ENCODE data around the gene KRABD2.

KRABD2 gene

DNA sequence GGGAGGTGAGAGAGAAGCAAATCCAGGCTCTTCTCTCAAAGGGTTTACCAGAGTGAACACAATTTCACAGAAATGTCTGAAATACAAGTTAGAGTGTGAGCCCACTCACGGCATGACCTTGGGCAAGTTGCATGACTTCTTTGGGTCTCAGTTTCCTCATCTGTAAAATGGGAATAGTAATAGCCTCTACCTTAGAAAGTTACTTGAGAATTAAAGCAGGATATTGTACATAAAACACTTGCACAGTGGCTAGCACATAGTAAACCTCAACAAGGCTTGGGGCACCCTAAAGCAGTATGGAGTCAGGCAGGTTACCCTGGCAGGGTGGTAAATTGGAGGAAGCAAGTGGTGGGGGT, 34.4 kb upstream of the KRABD2 start:
- peaks cover 0 to 9% (median 8%) of the 10 kb centered on the region in 4 donors for H3K4me1 ChIP-seq (ENCODE audit: control insufficient read depth in 4 of 4, insufficient read depth in 4 of 4, low read length in 3 of 4)
- no peak overlapping the region for H3K27ac ChIP-seq (ENCODE audit: low read depth in 1 of 2, low read length in 2 of 2)
- H3K9me3 ChIP-seq (ENCODE audit: control insufficient read depth in 4 of 4, low read length in 3 of 4): no peaks in the 10 kb centered on the region
- H3K36me3 ChIP-seq (ENCODE audit: control insufficient read depth in 4 of 4, insufficient read depth in 3 of 4, low read depth in 1 of 4, low read length in 3 of 4): no peaks in the 10 kb centered on the region
- H3K9ac ChIP-seq (ENCODE audit: low read depth in 1 of 2, low read length in 2 of 2): no peak overlapping the region
- 92% methylated on average over 1 of the region's 1 CpG for WGBS
- no peak overlapping the region for H3K4me3 ChIP-seq (ENCODE audit: low read depth in 1 of 3, low read length in 3 of 3)
- DNase-seq (ENCODE audit: low spot score): no peak
- H3K27me3 ChIP-seq (ENCODE audit: control insufficient read depth in 4 of 4, insufficient read depth in 4 of 4, low read length in 3 of 4): no peaks in the 10 kb centered on the region
- TF ChIP-seq HNF4A (conservative IDR thresholded peaks at IDR 0.05) (no peak), HNF4G (IDR thresholded peaks at IDR 0.05) (no peak), TAF1 (conservative IDR thresholded peaks at IDR 0.05) (no peak), ZBTB33 (IDR thresholded peaks at IDR 0.05) (no peak), SP1 (IDR thresholded peaks at IDR 0.05) (no peak), YY1 (IDR thresholded peaks at IDR 0.05) (no peak), EGR1 (IDR thresholded peaks at IDR 0.05; ENCODE audit: low read depth in 2 of 2) (no peak), REST (IDR thresholded peaks at IDR 0.05) (no peak), FOXA2 (IDR thresholded peaks at IDR 0.05) (no peak), NR2F2 (IDR thresholded peaks at IDR 0.05) (no peak), JUND (IDR thresholded peaks at IDR 0.05) (no peak), MAX (IDR thresholded peaks at IDR 0.05) (no peak), FOXA1 (IDR thresholded peaks at IDR 0.05) (no peak), RXRA (IDR thresholded peaks at IDR 0.05) (no peak)
- TF ChIP-seq, protein P1, sequence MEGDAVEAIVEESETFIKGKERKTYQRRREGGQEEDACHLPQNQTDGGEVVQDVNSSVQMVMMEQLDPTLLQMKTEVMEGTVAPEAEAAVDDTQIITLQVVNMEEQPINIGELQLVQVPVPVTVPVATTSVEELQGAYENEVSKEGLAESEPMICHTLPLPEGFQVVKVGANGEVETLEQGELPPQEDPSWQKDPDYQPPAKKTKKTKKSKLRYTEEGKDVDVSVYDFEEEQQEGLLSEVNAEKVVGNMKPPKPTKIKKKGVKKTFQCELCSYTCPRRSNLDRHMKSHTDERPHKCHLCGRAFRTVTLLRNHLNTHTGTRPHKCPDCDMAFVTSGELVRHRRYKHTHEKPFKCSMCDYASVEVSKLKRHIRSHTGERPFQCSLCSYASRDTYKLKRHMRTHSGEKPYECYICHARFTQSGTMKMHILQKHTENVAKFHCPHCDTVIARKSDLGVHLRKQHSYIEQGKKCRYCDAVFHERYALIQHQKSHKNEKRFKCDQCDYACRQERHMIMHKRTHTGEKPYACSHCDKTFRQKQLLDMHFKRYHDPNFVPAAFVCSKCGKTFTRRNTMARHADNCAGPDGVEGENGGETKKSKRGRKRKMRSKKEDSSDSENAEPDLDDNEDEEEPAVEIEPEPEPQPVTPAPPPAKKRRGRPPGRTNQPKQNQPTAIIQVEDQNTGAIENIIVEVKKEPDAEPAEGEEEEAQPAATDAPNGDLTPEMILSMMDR (IDR thresholded peaks at IDR 0.05; ENCODE audit: low read depth, low read length, missing input control): no peak
- TF ChIP-seq, protein P2, sequence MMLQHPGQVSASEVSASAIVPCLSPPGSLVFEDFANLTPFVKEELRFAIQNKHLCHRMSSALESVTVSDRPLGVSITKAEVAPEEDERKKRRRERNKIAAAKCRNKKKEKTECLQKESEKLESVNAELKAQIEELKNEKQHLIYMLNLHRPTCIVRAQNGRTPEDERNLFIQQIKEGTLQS (IDR thresholded peaks at IDR 0.05): no peak

Measured in liver (tissue), 8 donors.